Effector memory CD4-positive, alpha-beta T cell (primary cell): ENCODE data around the gene PKD2L2.
"Not testable (repeated sequence)": the region's sequence is repeated elsewhere in the genome, so short reads cannot be mapped to it uniquely, and the experiment has no call there.

Experiments
- DNase-seq, 3 donors: peaks; one replicate each; pipeline ENCODE4 v3.0.0-alpha.2; 2020
- H3K27ac ChIP-seq: 2 replicates; pipeline ENCODE4 v1.7.0; 2013; ENCODE audit warnings: mild to moderate bottlenecking, low read length, moderate library complexity; ENCODE audit not compliant: insufficient read depth, poor library complexity, severe bottlenecking
- H3K27me3 ChIP-seq: replicated peaks from 2 replicates; pipeline ENCODE4 v1.7.0; 2013; ENCODE audit warnings: mild to moderate bottlenecking, low read length; ENCODE audit not compliant: insufficient read depth, control insufficient read depth, poor library complexity, severe bottlenecking
- H3K36me3 ChIP-seq: 2 replicates; pipeline ENCODE4 v1.7.0; 2013; ENCODE audit warnings: mild to moderate bottlenecking, low read length, moderate library complexity; ENCODE audit not compliant: control insufficient read depth, insufficient read depth
- H3K4me1 ChIP-seq: 2 replicates; pipeline ENCODE4 v1.7.0; 2013; ENCODE audit warnings: low read length, mild to moderate bottlenecking; ENCODE audit not compliant: control insufficient read depth, insufficient read depth, poor library complexity, severe bottlenecking
- H3K4me3 ChIP-seq: 2 replicates; pipeline ENCODE4 v1.7.0; 2013; ENCODE audit warnings: low read length, low read depth, mild to moderate bottlenecking; ENCODE audit not compliant: insufficient read depth, poor library complexity, severe bottlenecking
- H3K9me3 ChIP-seq: 2 replicates; pipeline ENCODE4 v1.7.0; 2013; ENCODE audit warnings: mild to moderate bottlenecking, low read length, moderate library complexity; ENCODE audit not compliant: control insufficient read depth

PKD2L2 gene

DNA sequence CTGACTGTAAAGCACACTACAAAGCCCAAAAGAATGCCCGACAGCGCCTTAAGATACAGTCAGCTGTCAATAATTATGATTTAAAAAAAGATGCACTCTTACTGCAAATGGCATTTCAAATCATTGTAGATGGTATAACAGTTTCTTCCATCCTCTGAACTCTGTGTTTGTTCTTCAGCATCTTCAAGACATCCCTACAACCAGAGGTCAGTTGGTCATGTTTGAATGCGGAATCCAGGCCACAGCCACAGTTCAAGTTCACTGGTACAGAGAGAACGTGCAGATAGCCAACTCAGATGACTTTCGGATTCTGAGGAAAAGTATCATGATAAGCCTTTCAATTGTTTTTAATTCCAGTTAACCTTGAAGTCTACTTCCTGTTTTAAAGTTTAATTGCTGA is 30.3 kb upstream of the PKD2L2 start:
- no peaks in the 10 kb centered on the region for H3K36me3 ChIP-seq
- no peaks in the 10 kb centered on the region for H3K27me3 ChIP-seq
- H3K9me3 ChIP-seq, result no peaks in the 10 kb centered on the region
- no peak for DNase-seq
- no peak overlapping the region for H3K4me3 ChIP-seq
- peaks cover 4% of the 10 kb centered on the region for H3K4me1 ChIP-seq
- H3K27ac ChIP-seq, result no peak overlapping the region

- DNase-seq, result no peak
- Histone ChIP-seq H3K4me3 (no peak overlapping the region), H3K9me3 (no peaks in the 10 kb centered on the region), H3K36me3 (no peaks in the 10 kb centered on the region), H3K27me3 (no peaks in the 10 kb centered on the region), H3K27ac (no peak overlapping the region), H3K4me1 (peaks cover 4% of the 10 kb centered on the region)
Observed at GRCh38 chr5:137862251-137862650, 27.0 kb upstream of the PKD2L2 start.

- H3K9me3 ChIP-seq, H3K27ac ChIP-seq, H3K27me3 ChIP-seq, H3K4me1 ChIP-seq, H3K4me3 ChIP-seq, DNase-seq, H3K36me3 ChIP-seq: not testable (repeated sequence)
Observed at GRCh38 chr5:137863653-137864052, 25.6 kb upstream of the PKD2L2 start.

GRCh38 chr5:137866541-137867388 is 22.5 kb upstream of the PKD2L2 start:
- no peaks in the 10 kb centered on the region for H3K9me3 ChIP-seq
- H3K27me3 ChIP-seq, result no peaks in the 10 kb centered on the region
- no peak overlapping the region for H3K27ac ChIP-seq
- no peak overlapping the region for H3K4me3 ChIP-seq
- H3K4me1 ChIP-seq, result no peaks in the 10 kb centered on the region
- no peak for DNase-seq
- no peaks in the 10 kb centered on the region for H3K36me3 ChIP-seq

- H3K4me3 ChIP-seq, result no peak within 1 kb of the TSS
- no peaks in the 10 kb centered on the region for H3K27me3 ChIP-seq
- DNase-seq, result no peak
- H3K27ac ChIP-seq, result no peak within 1 kb of the TSS
- H3K4me1 ChIP-seq, result no peaks in the 10 kb centered on the region
- no peaks in the 10 kb centered on the region for H3K36me3 ChIP-seq
- H3K9me3 ChIP-seq, result no peaks in the 10 kb centered on the region
Observed at GRCh38 chr5:137867664-137868063, 21.6 kb upstream of the PKD2L2 start, which contains the start of gene MYOT. Gene MYOT, plus strand, starts transcription at chr5:137867860. Its CDS starts 2,792 bp downstream, at chr5:137870652.

- Histone ChIP-seq H3K9me3 (no peaks in the 10 kb centered on the region), H3K36me3 (no peaks in the 10 kb centered on the region), H3K27ac (no peak overlapping the region), H3K27me3 (no peaks in the 10 kb centered on the region), H3K4me1 (no peaks in the 10 kb centered on the region), H3K4me3 (no peak overlapping the region)
- DNase-seq, result no peak
Observed at GRCh38 chr5:137870647-137871339, 18.5 kb upstream of the PKD2L2 start.

- Histone ChIP-seq H3K36me3 (no peaks in the 10 kb centered on the region), H3K4me3 (no peak overlapping the region), H3K27ac (no peak overlapping the region), H3K4me1 (no peaks in the 10 kb centered on the region), H3K27me3 (no peaks in the 10 kb centered on the region), H3K9me3 (no peaks in the 10 kb centered on the region)
- DNase-seq, result no peak
Observed at GRCh38 chr5:137871571-137871970, 17.7 kb upstream of the PKD2L2 start.

- Histone ChIP-seq H3K36me3 (no peaks in the 10 kb centered on the region), H3K27ac (no peak overlapping the region), H3K27me3 (no peaks in the 10 kb centered on the region), H3K4me1 (no peaks in the 10 kb centered on the region), H3K4me3 (no peak overlapping the region), H3K9me3 (no peaks in the 10 kb centered on the region)
- no peak for DNase-seq
Observed at GRCh38 chr5:137872466-137872865, 16.8 kb upstream of the PKD2L2 start.

DNA sequence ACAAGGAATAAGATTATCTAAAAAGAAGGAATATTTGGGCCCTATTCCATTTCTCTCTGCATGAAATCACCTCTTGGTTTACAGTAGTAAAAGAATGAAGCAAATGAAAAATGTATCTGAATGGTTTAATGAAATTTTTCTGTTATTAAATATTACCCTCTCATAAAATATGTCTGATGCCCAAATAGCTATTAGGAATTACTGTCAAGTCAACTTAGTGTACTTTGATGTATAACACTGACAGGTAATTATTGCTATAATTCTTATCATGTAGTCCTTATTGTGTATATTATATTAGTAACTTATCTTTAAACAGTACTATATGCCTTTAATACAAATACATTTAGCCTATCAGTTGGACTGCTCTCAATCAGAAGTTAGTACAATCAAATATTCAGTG is 13.2 kb upstream of the PKD2L2 start:
- H3K9me3 ChIP-seq, result no peaks in the 10 kb centered on the region

DNA sequence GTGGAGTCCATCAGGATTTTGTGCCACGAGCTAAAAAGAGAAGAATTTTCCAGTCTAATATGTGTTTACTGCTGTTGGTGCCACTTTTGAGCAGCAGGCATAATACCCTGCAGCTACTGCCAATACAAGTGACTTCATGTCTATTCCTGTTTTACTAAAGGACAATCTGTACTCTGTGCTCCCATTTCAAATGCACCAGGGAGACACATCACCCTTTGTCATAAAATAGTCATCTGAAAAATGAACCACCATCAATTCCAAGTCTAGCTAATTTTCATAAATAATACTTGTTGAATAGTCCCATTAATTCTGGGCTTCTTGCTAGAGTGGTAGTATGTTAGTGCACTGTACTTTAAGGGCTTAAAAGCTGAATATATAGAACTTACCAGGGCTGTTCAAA is 8.9 kb upstream of the PKD2L2 start:
- Histone ChIP-seq H3K27me3 (no peaks in the 10 kb centered on the region), H3K4me1 (no peaks in the 10 kb centered on the region), H3K27ac (no peak overlapping the region), H3K36me3 (no peaks in the 10 kb centered on the region), H3K9me3 (no peaks in the 10 kb centered on the region), H3K4me3 (no peak overlapping the region)
- DNase-seq, result no peak

More for the DNA sequence above, 13.2 kb upstream of the PKD2L2 start:
- Histone ChIP-seq H3K36me3 (no peaks in the 10 kb centered on the region), H3K4me1 (no peaks in the 10 kb centered on the region), H3K4me3 (no peak overlapping the region), H3K27ac (no peak overlapping the region), H3K27me3 (no peaks in the 10 kb centered on the region)
- DNase-seq, result no peak
